GM20431 (cell line): Measurements from ENCODE around the gene SULT1B1.

ENCODE experiments used
- in situ Hi-C: fragments of 300-500 bp; cut with MseI, MboI; formaldehyde crosslinking; loops from one replicate; pipeline ENCODE4 v1.15.0; 2020; ENCODE audit warnings: low sequenced_read_pairs; ENCODE audit not compliant: unreplicated experiment

The SULT1B1 gene

DNA sequence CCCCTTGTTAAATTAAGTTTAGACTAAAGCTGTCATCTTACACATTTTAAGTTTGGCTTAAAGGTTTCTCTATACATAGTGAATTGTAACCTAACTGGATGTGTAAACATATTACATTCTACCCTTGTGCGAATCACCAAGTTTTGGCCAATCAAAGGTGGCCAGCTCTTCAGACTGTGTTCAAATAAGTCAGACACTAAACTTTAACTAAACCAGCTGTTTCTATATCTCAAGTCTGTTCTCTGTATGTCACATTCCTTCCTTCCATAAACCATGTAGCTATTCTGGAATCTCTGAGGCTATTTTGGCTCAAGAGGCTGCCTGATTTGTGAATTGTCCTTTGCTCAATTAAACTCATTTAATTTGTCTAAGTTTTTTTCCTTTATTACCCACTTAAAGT lies 6.7 kb downstream of the SULT1B1 start:
- in situ Hi-C loops, result no loop called here

DNA sequence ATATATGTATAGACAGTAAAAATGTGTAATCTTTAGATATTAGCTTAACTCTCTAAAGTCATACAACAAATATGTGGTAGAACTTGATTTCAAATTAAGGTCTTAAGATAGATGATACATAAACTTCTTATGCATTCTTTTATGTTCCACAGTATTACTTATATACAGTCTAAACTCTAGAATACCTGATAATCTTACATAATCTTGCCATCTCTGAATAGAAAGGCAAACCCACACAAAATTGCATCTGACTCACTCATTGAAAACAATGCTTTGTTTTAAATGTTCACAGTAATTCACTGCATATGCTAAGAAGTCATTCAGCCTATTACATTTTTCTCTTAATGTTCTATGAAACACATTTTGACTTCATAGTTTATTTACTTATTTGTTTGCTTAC lies 10.1 kb downstream of the SULT1B1 start:
- in situ Hi-C loops, result no loop called here

- in situ Hi-C loops, result no loop called here
Observed at GRCh38 chr4:69749771-69750170, 10.6 kb downstream of the SULT1B1 start.

- in situ Hi-C loops, result no loop called here
Observed at GRCh38 chr4:69748173-69748572, 12.2 kb downstream of the SULT1B1 start.

GRCh38 chr4:69744157-69744478 lies 16.3 kb downstream of the SULT1B1 start:
- in situ Hi-C loops, result no loop called here

DNA sequence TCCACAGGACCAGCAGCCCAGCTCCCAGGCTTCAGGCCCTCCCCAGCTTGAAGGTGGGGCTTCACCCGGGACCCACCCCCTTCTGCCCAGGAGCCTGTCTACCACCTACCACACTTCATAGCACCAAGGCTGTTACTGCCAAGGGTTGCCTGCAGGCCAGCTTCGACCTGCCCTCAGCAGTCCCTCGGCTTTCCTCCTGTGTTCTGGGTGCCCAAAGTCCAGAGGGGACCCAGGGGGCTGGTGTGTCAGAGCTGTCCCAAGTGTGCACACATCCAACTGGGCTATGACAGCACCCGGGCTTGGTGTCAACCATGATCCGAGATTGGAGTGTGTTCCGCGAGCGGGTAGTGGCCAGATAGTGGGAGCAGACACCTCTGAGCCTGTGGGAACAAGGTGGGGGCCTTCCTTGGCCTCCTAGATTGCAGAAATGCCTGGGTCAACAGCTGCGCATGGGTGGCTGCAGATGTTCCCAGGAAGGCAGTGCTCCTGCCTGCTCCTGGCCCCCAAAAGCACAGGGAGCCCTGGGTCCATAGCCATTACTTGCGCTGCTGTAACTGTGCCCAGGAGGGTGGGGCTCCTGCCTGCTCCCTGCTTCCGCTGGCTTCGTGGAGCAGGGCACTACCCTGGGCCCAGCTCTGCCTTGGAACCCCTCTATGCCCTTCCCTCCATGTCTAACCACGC lies 16.8 kb downstream of the SULT1B1 start:
- in situ Hi-C loops, result no loop called here

- in situ Hi-C loops, result no loop called here
Observed at GRCh38 chr4:69742596-69742995, 17.8 kb downstream of the SULT1B1 start.

- in situ Hi-C loops, result no loop called here
Observed at GRCh38 chr4:69738872-69739271, 21.5 kb downstream of the SULT1B1 start.

- in situ Hi-C loops, result no loop called here
Observed at GRCh38 chr4:69735119-69735518, 25.3 kb downstream of the SULT1B1 start.

GRCh38 chr4:69731847-69732246 lies 28.6 kb downstream of the SULT1B1 start:
- in situ Hi-C loops, result no loop called here

DNA sequence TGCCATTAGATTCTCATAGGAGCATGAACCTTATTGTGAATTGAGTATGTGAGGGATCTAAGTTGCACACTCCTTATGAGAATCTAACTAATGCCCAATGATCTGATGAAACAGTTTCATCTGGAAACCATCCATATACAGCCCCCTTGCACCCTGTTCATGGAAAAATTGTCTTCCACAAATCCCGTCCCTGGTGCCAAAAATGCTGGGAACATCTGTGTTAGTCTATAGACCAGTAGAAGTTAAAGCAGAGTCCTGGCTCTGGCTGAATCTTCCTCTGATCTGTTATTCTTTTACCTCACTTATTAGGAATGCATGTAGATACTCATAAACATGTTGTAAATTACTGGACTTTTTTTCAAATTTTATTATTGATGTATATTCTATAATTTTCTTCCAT lies 29.2 kb downstream of the SULT1B1 start:
- in situ Hi-C loops, result no loop called here

- in situ Hi-C loops, result no loop called here
Observed at GRCh38 chr4:69730002-69730401, 30.4 kb downstream of the SULT1B1 start.

DNA sequence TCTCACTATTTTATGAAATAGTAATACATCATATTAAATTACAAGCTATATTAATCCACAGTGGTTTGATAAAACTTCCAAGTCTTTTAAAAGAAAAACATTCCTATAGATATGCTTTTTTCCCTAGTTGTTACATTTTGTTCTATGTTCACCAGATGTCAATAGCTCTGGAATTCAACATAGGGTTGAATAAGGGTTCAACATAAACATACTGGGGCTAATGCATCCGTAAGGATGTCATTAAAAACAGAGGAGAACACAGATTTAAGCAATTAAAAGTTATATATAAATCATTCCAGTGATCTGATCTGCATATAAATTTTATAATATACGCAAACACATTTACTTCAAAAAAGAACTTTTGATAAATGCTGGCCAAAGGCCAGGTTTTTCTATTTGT lies 32.5 kb downstream of the SULT1B1 start:
- in situ Hi-C loops, result no loop called here

DNA sequence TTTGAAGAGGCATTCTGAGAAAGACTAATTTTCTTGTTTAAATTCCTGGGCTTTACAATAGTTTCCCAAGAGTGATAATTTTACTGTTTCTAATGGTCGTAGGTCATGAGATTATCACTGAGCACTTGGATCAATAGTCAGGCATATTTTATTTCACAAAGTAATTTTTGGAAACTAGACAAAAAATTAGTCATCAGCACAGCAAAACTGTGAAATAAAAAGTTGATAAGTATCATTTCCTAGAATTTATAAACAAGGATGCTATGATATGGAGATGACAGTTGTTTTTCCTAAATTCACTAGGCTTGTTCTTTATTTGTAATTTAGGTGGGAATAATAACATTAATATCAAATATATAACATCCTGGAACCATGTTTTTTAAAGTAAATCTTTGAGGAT lies 33.0 kb downstream of the SULT1B1 start:
- in situ Hi-C loops, result no loop called here

- in situ Hi-C loops, result no loop called here
Observed at GRCh38 chr4:69726971-69727370, 33.4 kb downstream of the SULT1B1 start.

DNA sequence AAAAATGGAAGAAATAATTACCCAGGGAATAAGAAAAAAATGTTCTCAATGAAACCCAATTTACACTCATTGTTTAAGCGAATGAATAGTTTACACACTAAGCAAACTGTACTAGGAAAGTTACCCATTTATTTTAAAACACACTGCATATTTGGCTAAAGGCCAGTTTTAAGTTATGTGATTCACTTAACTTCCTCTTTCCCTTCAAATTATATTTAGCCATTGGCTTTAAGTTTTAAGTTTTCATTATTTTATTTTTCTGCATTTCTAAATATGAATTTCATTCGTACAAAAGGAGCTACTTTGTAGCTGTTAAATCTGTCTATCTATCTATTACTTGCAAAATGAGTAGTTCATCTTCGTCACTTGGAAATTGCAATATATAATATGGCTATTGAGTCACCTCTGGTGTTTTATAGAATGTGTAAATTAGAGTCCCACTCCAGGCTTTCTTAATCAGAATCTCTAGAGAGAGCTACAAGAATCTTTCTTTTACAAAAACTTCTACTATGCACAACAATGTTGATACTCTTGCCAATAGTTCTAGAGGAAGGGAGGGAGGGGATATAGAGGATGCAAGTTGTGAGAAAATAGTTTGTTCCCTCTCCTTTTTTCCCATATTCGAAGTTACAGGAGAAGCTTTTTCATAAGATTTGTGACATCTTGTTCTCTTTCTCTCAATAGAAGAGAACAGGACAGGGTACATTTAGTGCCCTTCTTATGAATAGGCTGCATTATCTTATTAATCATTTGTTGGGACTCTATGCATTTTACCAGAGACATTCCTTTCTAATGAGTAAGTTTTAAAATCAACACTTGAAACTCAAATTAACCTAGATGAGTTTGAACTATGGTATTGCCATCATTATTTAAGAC lies 41.8 kb downstream of the SULT1B1 start:
- in situ Hi-C loops, result no loop called here

DNA sequence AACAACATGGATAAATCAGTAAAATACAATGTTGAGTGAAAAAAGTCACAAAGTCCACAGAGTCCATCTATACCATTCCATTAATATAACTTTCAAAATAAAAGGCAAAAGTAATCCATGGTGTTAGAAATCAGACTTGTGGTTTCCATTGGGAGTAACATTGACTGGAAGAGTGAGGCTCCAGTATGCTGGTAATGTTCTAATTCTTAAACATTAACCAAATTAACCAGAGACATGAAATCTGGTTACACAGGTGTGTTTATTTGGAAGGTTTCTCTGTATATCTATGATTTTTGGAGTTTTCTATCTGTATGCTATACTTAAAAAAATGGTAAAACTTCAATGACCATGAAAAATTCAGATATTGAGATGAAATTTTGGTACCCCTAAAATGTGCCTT lies 42.6 kb downstream of the SULT1B1 start:
- in situ Hi-C loops, result no loop called here

DNA sequence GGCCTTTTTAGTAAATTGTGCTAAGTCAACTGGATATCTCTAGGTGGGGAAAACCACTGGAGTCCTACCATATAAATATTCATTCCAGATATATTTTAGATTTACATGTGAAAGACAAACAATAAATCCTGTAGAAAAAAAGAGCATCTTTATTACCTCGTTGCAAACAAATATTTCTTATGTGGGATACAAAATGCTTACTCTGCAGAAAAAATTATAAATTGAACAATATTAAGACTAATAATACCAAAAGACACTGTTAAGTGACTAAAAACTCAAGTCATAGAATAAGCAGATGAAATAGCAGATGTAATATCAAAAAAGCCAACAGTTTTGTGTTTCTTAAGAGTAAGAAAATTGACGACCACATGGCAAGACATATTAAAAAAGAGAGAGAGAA lies 43.8 kb downstream of the SULT1B1 start:
- in situ Hi-C loops, result no loop called here

DNA sequence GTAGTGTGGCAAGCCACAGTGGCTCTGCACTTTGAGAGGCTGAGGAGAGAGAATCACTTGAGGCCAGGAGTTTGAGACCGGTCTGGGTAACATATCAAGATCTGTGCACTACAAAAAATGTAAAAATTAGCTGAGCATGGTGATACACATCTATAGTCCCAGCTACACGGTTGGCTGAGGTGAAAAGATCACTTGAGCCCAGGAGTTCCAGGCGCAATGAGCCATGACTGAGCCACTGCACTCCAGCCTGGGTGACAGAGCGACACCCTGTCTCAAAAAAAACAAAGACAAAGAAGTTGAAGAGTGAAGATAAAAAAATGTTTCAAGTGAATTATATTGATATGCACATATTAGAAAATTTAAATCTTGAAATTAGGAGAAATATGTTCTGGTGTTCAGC lies 46.3 kb downstream of the SULT1B1 start:
- in situ Hi-C loops, result no loop called here

- in situ Hi-C loops, result no loop called here
Observed at GRCh38 chr4:69713593-69713992, 46.8 kb downstream of the SULT1B1 start.

GRCh38 chr4:69710580-69710979 lies 49.8 kb downstream of the SULT1B1 start:
- in situ Hi-C loops, result no loop called here

- in situ Hi-C loops, result no loop called here
Observed at GRCh38 chr4:69708211-69708610, 52.2 kb downstream of the SULT1B1 start.
